Measurements from ENCODE around the gene BCAR3. TPM values are rescaled to one million over a fixed set of nuclear protein-coding genes. Genes with fewer than 3 reads are reported as not detected.

BCAR3 gene
- total RNA-seq, 1 donor from 2014 or later: 38.5 TPM

- Mint-ChIP-seq H3K27me3 (ENCODE audit: low read depth) (no peaks in the 10 kb centered on the region), H3K27ac (ENCODE audit: unreplicated experiment) (no peak overlapping the region), H3K36me3 (ENCODE audit: low read depth) (no peaks in the 10 kb centered on the region), H3K4me3 (no peak overlapping the region), H3K9me3 (no peaks in the 10 kb centered on the region), H3K4me1 (peaks cover 74% of the 10 kb centered on the region)
- TF ChIP-seq CTCF (conservative IDR thresholded peaks at IDR 0.05): no peak
- no peak for DNase-seq (ENCODE audit: low read depth, low spot score)
These were observed 67.7 kb downstream of the BCAR3 start for GRCh38 chr1:93613898-93614297.

GRCh38 chr1:93612510-93612909 is 69.1 kb downstream of the BCAR3 start:
- H3K9me3 Mint-ChIP-seq: no peaks in the 10 kb centered on the region
- H3K4me3 Mint-ChIP-seq: no peak overlapping the region
- no peaks in the 10 kb centered on the region for H3K36me3 Mint-ChIP-seq (ENCODE audit: low read depth)
- H3K27ac Mint-ChIP-seq (ENCODE audit: unreplicated experiment): no peak overlapping the region
- H3K27me3 Mint-ChIP-seq (ENCODE audit: low read depth): no peaks in the 10 kb centered on the region
- TF ChIP-seq CTCF (conservative IDR thresholded peaks at IDR 0.05): no peak
- DNase-seq (ENCODE audit: low read depth, low spot score): no peak
- peaks cover 72% of the 10 kb centered on the region for H3K4me1 Mint-ChIP-seq

GRCh38 chr1:93611668-93612067 is 70.0 kb downstream of the BCAR3 start:
- H3K4me3 Mint-ChIP-seq: no peak overlapping the region
- H3K36me3 Mint-ChIP-seq (ENCODE audit: low read depth): peaks cover 3% of the 10 kb centered on the region
- no peak overlapping the region for H3K27ac Mint-ChIP-seq (ENCODE audit: unreplicated experiment)
- TF ChIP-seq CTCF (conservative IDR thresholded peaks at IDR 0.05): no peak
- DNase-seq (ENCODE audit: low read depth, low spot score): no peak
- no peaks in the 10 kb centered on the region for H3K27me3 Mint-ChIP-seq (ENCODE audit: low read depth)
- H3K9me3 Mint-ChIP-seq: no peaks in the 10 kb centered on the region
- peaks cover 67% of the 10 kb centered on the region for H3K4me1 Mint-ChIP-seq

GRCh38 chr1:93609536-93609935 is 72.1 kb downstream of the BCAR3 start:
- Mint-ChIP-seq H3K27ac (ENCODE audit: unreplicated experiment) (peak overlapping the region; percentile 53), H3K36me3 (ENCODE audit: low read depth) (peaks cover 13% of the 10 kb centered on the region), H3K4me3 (no peak overlapping the region), H3K4me1 (peaks cover 68% of the 10 kb centered on the region), H3K9me3 (no peaks in the 10 kb centered on the region), H3K27me3 (ENCODE audit: low read depth) (no peaks in the 10 kb centered on the region)
- DNase-seq (ENCODE audit: low read depth, low spot score): no peak
- no peak for TF ChIP-seq CTCF (conservative IDR thresholded peaks at IDR 0.05)

GRCh38 chr1:93608187-93609109 is 73.2 kb downstream of the BCAR3 start:
- H3K4me3 Mint-ChIP-seq: no peak overlapping the region
- TF ChIP-seq CTCF (conservative IDR thresholded peaks at IDR 0.05): no peak
- H3K27me3 Mint-ChIP-seq (ENCODE audit: low read depth): no peaks in the 10 kb centered on the region
- no peak overlapping the region for H3K27ac Mint-ChIP-seq (ENCODE audit: unreplicated experiment)
- no peak for DNase-seq (ENCODE audit: low read depth, low spot score)
- peaks cover 18% of the 10 kb centered on the region for H3K36me3 Mint-ChIP-seq (ENCODE audit: low read depth)
- peaks cover 72% of the 10 kb centered on the region for H3K4me1 Mint-ChIP-seq
- no peaks in the 10 kb centered on the region for H3K9me3 Mint-ChIP-seq

All from neural crest cell (in vitro differentiated cells).